ENCODE results near the gene CAMSAP1. TPM values are rescaled to one million over a fixed set of nuclear protein-coding genes. Genes with fewer than 3 reads are reported as not detected.

The CAMSAP1 gene
- total RNA-seq, 1 donor from 2014 or later: 62.4 TPM

GRCh38 chr9:135818718-135819475, 88.4 kb downstream of the CAMSAP1 start:
- no peaks in the 10 kb centered on the region for H3K4me1 Mint-ChIP-seq
- no peak for DNase-seq (ENCODE audit: low spot score in 2 of 2, unreplicated experiment in 2 of 2)
- H3K27me3 Mint-ChIP-seq (ENCODE audit: low read depth): no peaks in the 10 kb centered on the region
- no peak for TF ChIP-seq CTCF (IDR thresholded peaks at IDR 0.05; ENCODE audit: unreplicated experiment)
- H3K36me3 Mint-ChIP-seq: peaks cover 71% of the 10 kb centered on the region
- no peak overlapping the region for H3K4me3 Mint-ChIP-seq
- no peak overlapping the region for H3K27ac Mint-ChIP-seq
- no peaks in the 10 kb centered on the region for H3K9me3 Mint-ChIP-seq

DNA sequence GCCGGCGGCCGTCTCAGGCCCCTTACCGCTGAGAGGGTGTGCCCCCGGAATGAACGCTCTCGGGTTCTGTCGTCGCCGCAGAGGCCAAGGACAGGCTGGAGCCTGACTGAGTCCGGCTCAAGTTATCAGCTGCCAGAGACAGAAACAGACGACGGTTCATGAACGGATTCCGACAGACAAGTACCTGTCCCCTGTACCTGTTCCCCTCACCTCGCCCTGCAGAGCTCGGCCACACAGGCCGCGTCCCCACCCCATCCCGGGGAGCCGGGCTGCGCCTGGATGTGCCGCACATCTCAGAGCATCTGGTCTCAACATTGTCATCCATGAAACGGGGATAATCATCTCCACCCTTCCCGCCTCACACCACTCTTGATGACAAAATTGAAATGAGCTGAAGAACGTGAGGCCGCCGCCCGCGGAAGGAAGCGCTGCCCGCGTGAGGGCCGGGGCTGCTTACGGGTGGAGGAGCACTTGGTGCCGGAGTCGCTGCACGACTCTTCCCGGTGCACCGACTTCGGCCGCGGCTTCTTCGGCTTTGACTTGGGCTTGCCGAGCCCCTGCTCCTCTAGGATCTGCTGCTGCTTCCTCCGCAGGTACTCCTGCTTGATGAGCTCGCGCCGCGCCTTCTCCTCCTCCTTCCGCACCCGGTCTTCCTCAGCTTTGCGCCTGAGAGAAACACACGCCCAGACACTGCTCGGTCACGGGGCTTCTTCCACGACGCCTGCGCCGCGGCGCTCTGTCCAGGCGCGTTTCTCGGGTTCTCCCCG, 89.2 kb downstream of the CAMSAP1 start:
- Mint-ChIP-seq H3K27me3 (ENCODE audit: low read depth) (no peaks in the 10 kb centered on the region), H3K9me3 (no peaks in the 10 kb centered on the region), H3K36me3 (peaks cover 74% of the 10 kb centered on the region), H3K27ac (no peak overlapping the region), H3K4me3 (no peak overlapping the region), H3K4me1 (no peaks in the 10 kb centered on the region)
- TF ChIP-seq CTCF (IDR thresholded peaks at IDR 0.05; ENCODE audit: unreplicated experiment): no peak
- DNase-seq (ENCODE audit: low spot score in 2 of 2, unreplicated experiment in 2 of 2): no peak

GRCh38 chr9:135816651-135816970, 90.7 kb downstream of the CAMSAP1 start:
- Mint-ChIP-seq H3K9me3 (no peaks in the 10 kb centered on the region), H3K27ac (no peak overlapping the region), H3K4me3 (no peak overlapping the region), H3K27me3 (ENCODE audit: low read depth) (no peaks in the 10 kb centered on the region), H3K36me3 (peaks cover 74% of the 10 kb centered on the region), H3K4me1 (no peaks in the 10 kb centered on the region)
- TF ChIP-seq CTCF (IDR thresholded peaks at IDR 0.05; ENCODE audit: unreplicated experiment): no peak
- no peak for DNase-seq (ENCODE audit: low spot score in 2 of 2, unreplicated experiment in 2 of 2)

DNA sequence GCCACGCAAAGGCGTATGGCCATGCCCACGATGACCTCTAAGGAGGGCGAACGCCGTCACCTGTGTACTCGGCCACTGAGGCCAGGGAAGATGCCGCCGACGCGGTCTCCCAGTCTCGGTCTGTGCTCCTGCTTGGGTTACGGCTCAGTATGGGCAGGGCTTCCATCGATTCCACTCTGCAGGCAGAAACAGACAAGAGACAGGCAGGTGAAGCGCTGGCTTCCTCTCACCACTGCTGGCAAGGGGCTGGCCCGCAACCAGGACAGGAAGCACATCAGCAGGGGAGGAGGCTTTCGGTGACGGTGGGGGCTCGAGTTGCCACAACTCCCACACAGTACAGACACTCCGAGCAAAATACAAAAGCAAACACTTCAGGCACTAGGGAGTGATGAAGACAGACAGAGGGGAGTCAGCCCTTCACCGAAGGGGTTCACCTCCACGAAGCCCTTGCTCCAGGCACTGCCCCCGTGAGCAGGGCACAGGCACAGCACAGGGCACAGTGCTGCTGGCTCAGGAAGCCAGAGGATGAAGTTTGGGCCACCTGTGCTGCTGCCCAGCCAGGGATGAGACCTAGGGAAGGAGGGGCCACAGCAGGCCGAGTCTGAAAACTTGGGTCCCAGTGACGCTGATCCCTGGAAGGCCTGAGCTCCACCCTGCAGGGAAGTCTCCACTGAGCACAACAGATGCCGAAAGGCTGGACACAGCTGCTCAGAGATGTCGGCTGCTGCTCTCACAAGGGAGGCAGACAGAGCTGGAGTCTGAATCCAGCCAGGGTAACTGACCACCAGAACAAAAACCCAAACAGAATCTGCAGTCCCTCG, 91.3 kb downstream of the CAMSAP1 start:
- Mint-ChIP-seq H3K27me3 (ENCODE audit: low read depth) (no peaks in the 10 kb centered on the region), H3K4me1 (no peaks in the 10 kb centered on the region), H3K27ac (no peak overlapping the region), H3K9me3 (no peaks in the 10 kb centered on the region), H3K36me3 (peaks cover 76% of the 10 kb centered on the region), H3K4me3 (no peak overlapping the region)
- no peak for TF ChIP-seq CTCF (IDR thresholded peaks at IDR 0.05; ENCODE audit: unreplicated experiment)
- no peak for DNase-seq (ENCODE audit: low spot score in 2 of 2, unreplicated experiment in 2 of 2)

DNA sequence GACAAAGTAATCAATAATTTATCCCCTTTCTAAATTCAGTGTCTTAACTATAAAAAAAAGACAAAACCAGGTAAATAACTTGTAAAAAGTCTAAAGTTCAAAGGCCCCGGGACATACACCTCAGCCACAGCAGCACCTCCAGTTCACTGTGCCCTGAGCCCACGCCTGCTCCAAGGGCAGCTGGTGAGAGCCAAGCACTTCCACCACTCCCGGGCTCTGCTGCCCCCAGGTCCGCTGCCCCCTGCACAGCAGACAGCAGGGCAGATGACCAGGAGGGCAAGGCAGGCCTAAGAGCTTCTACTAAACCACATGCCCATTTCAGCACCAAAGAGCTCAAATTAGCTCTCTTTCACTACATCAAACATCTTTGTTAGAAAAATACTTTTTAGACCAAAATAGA, 91.9 kb downstream of the CAMSAP1 start:
- Mint-ChIP-seq H3K27me3 (ENCODE audit: low read depth) (no peaks in the 10 kb centered on the region), H3K9me3 (no peaks in the 10 kb centered on the region), H3K4me1 (no peaks in the 10 kb centered on the region), H3K4me3 (no peak overlapping the region), H3K27ac (no peak overlapping the region), H3K36me3 (peaks cover 76% of the 10 kb centered on the region)
- DNase-seq (ENCODE audit: low spot score in 2 of 2, unreplicated experiment in 2 of 2): no peak
- no peak for TF ChIP-seq CTCF (IDR thresholded peaks at IDR 0.05; ENCODE audit: unreplicated experiment)
